Cardiac septum (tissue), 1 donor: ENCODE data around the gene FH. TPM values are rescaled to one million over a fixed set of nuclear protein-coding genes. Genes with fewer than 3 reads are reported as not detected.

Experiments used
- DNase-seq: peaks from one replicate; pipeline ENCODE4 v3.0.0-alpha.2; 2020; ENCODE audit warnings: low spot score
- intact Hi-C: fragments of 100-400 bp; cut with DNase I; formaldehyde crosslinking; loops from one replicate; pipeline ENCODE4 v1.14.0; 2022
- total RNA-seq: library from RNA; stranded (reverse); fragmentation: NEBNext Ultra II Directional; extraction: Animal tissue kit (Norgen Biotek cat#: 25700); gene quantifications from one replicate; pipeline ENCODE4 v1.2.1, GENCODE V29; 2021
- donor health status: DM: no; HTN: no; CAD: no.

Gene FH
- total RNA-seq, 1 donor from 2014 or later: 192 TPM

- no peak for DNase-seq
- intact Hi-C loops: loop anchor here (5.0 to 10.0 kb wide), 2 partner anchors 91 to 463 kb away; partner anchors contain the start of gene MAP1LC3C
These were observed 11.9 kb upstream of the FH start for GRCh38 chr1:241531195-241532161.

GRCh38 chr1:241527146-241527545 is 7.6 kb upstream of the FH start:
- intact Hi-C loops: no loop called here

GRCh38 chr1:241525026-241525425 is 5.5 kb upstream of the FH start:
- DNase-seq: no peak
- intact Hi-C loops: no loop called here

More at GRCh38 chr1:241527146-241527545, 7.6 kb upstream of the FH start:
- DNase-seq: no peak

GRCh38 chr1:241521718-241522117 is 2.2 kb upstream of the FH start:
- no peak for DNase-seq
- intact Hi-C loops: loop anchor here (5.0 kb wide), 1 partner anchor 326 kb away; the partner anchor contains the start of gene EXO1

GRCh38 chr1:241520080-241520465 is 518 bp upstream of the FH start:
- DNase-seq: no peak
- intact Hi-C loops: loop anchor here (5.0 kb wide), 1 partner anchor 327 kb away; the partner anchor contains the start of gene EXO1

- intact Hi-C loops: loop anchor here (5.0 kb wide), 1 partner anchor 124 kb away; the partner anchor contains the start of genes CHML and OPN3
- peak; percentile 76 for DNase-seq
These were observed 863 bp downstream of the FH start for GRCh38 chr1:241518476-241519307.

GRCh38 chr1:241513378-241513777 is 6.2 kb downstream of the FH start:
- no peak for DNase-seq
- intact Hi-C loops: no loop called here

- DNase-seq: no peak
- intact Hi-C loops: no loop called here
These were observed 12.2 kb downstream of the FH start for GRCh38 chr1:241507189-241507863.

GRCh38 chr1:241503444-241503843 is 16.1 kb downstream of the FH start:
- no peak for DNase-seq
- intact Hi-C loops: no loop called here

- intact Hi-C loops: no loop called here
- no peak for DNase-seq
These were observed 19.6 kb downstream of the FH start for GRCh38 chr1:241499910-241500309.

GRCh38 chr1:241495741-241496140 is 23.8 kb downstream of the FH start:
- intact Hi-C loops: no loop called here
- no peak for DNase-seq

- DNase-seq: no peak
- intact Hi-C loops: no loop called here
These were observed 30.8 kb downstream of the FH start for GRCh38 chr1:241488739-241489138.

- intact Hi-C loops: no loop called here
- DNase-seq: no peak
These were observed 34.0 kb downstream of the FH start for GRCh38 chr1:241485554-241485992.

GRCh38 chr1:241485145-241485544 is 34.4 kb downstream of the FH start:
- intact Hi-C loops: no loop called here
- DNase-seq: no peak

GRCh38 chr1:241482761-241483250 is 36.7 kb downstream of the FH start:
- intact Hi-C loops: no loop called here
- no peak for DNase-seq

GRCh38 chr1:241479294-241479693 is 40.3 kb downstream of the FH start:
- intact Hi-C loops: no loop called here

GRCh38 chr1:241475671-241476070 is 43.9 kb downstream of the FH start:
- intact Hi-C loops: no loop called here
- no peak for DNase-seq

More at GRCh38 chr1:241479294-241479693, 40.3 kb downstream of the FH start:
- DNase-seq: no peak

- intact Hi-C loops: no loop called here
These were observed 46.5 kb downstream of the FH start for GRCh38 chr1:241473026-241473425.

GRCh38 chr1:241470908-241471590 is 48.5 kb downstream of the FH start:
- intact Hi-C loops: no loop called here

More at GRCh38 chr1:241473026-241473425, 46.5 kb downstream of the FH start:
- DNase-seq: no peak

More at GRCh38 chr1:241470908-241471590, 48.5 kb downstream of the FH start:
- DNase-seq: no peak
